Heart left ventricle (tissue), 16 donors: ENCODE measurements around the gene DSCAM. TPM values are rescaled to one million over a fixed set of nuclear protein-coding genes. Genes with fewer than 3 reads are reported as not detected.

ENCODE experiments used
- ATAC-seq, 4 donors: fragments of 200-7000 bp; cut with Tn5 transposase; one replicate each; pipeline ENCODE4 v1.9.1; 2020 to 2022; ENCODE audit warnings: moderate library complexity in 4 of 4, mild to moderate bottlenecking in 3 of 4, moderate number of reproducible peaks in 1 of 4
- DNase-seq, 5 donors: peaks; one replicate each; pipeline ENCODE4 v3.0.0-alpha.2; 2020
- H3K27ac ChIP-seq, 12 donors: fragments of 200-600 bp; sonication (generic) in 4 of 12; one replicate each; pipeline versions ENCODE4 v1.5.0 to v1.8.0; 2016 to 2022; ENCODE audit warnings: mild to moderate bottlenecking in 2 of 12
- H3K27me3 ChIP-seq, 9 donors: fragments of 200-600 bp; sonication (generic) in 2 of 9; one replicate each; pipeline versions ENCODE4 v1.5.1 to v1.8.0; 2016 to 2022; ENCODE audit warnings: mild to moderate bottlenecking in 3 of 9
- H3K36me3 ChIP-seq, 9 donors: fragments of 200-600 bp; sonication (generic) in 2 of 9; one replicate each; pipeline versions ENCODE4 v1.5.0 to v1.8.0; 2018 to 2022; ENCODE audit warnings: mild to moderate bottlenecking in 2 of 9
- H3K4me1 ChIP-seq, 12 donors: fragments of 200-600 bp; sonication (generic) in 4 of 12; one replicate each; pipeline versions ENCODE4 v1.5.0 to v1.8.0; 2016 to 2022; ENCODE audit warnings: mild to moderate bottlenecking in 3 of 12
- H3K4me3 ChIP-seq, 12 donors: fragments of 200-600 bp; sonication (generic) in 4 of 12; one replicate each; pipeline versions ENCODE4 v1.5.0 to v1.8.0; 2017 to 2022; ENCODE audit warnings: mild to moderate bottlenecking in 9 of 12, moderate library complexity in 4 of 12
- H3K9me3 ChIP-seq, 12 donors: fragments of 200-600 bp; sonication (generic) in 4 of 12; one replicate each; pipeline versions ENCODE4 v1.5.0 to v1.8.0; 2016 to 2022; ENCODE audit warnings: mild to moderate bottlenecking in 1 of 12
- POLR2A ChIP-seq, 2 donors: fragments of 450-650 bp; IDR thresholded peaks; one replicate each; pipeline ENCODE4 v1.6.1; 2017; ENCODE audit warnings: antibody characterized with exemption in 2 of 2, mild to moderate bottlenecking in 2 of 2, moderate library complexity in 2 of 2
- WGBS, 4 donors: extraction: QIAGEN DNeasy Blood & Tissue Kit in 2 of 4; methylation state at CpG; one replicate each; pipeline versions ENCODE4 v1.1.5 to v1.1.7; 2013 to 2018; 5-methylcytosine and 5-hydroxymethylcytosine counted together
- intact Hi-C, 10 donors: fragments of 100-400 bp; cut with DNase I; formaldehyde crosslinking; loops; one replicate each; pipeline versions ENCODE4 v1.11.1 to v1.14.2; 2022
- polyA plus RNA-seq, 2 donors: library from polyadenylated mRNA; stranded (reverse); fragments of 200-250 nt; gene quantifications; one replicate each; pipeline ENCODE4 v1.2.3, GENCODE V29; 2013
- total RNA-seq, 9 donors: library from RNA; depleted of rRNA in 2 of 9; stranded (reverse); fragments of >200 nt in 2 of 9; fragmentation: NEBNext Ultra II Directional in 3 of 9; extraction: Animal tissue kit (Norgen Biotek cat#: 25700) in 3 of 9; gene quantifications; one replicate each; pipeline versions ENCODE4 v1.1.0 to v1.2.4, GENCODE V29; 2016 to 2023
- TF ChIP-seq, protein P1 (sequence below), 12 donors: fragments of 200-600 bp; sonication (generic) in 4 of 12; IDR thresholded peaks; one replicate each; pipeline versions ENCODE4 v1.5.0 to v1.8.0; 2018 to 2022; ENCODE audit warnings: antibody characterized with exemption in 12 of 12, mild to moderate bottlenecking in 5 of 12
- donor health status: ischemic (EF 13 %, LVEDD 7.1; RV severe dilation, severe dysfunction).
- donor health status: healthy with polysubstance abuse.
- donor health status: DM: no; HTN: yes; CAD: no.
- donor health status: DM: no; HTN: no; CAD: no.
- donor health status: ischemic (EF 25% LVEDD 6.9; RV normal size, moderate dysfunction).
- donor health status: ischemic (EF 25% LVEDD 5.7; RV mildly dilated, moderate dysfunction).
- donor health status: healthy.
- donor health status: DM: yes; HTN: yes; CAD: no.
- donor health status: ischemic (EF 35%, LVEDD 5.7; RV mildly dilated, moderate dysfunction).
- donor health status: nonischemic (EF 11% LVEDD 7.7; RV severe dilation, severe dysfunction).
- donor health status: DM: yes; HTN: yes; CAD: no.
- donor health status: PGD.
- donor health status: ischemic (EF 29% LVEDD 5.4; RV normal size, mild dysfunction).
- donor health status: nonischemic (EF 23%, LVEDD 6.1; RV moderate dilation, normal function).

DSCAM gene
- total and polyA plus RNA-seq, 11 donors, result 0.03 TPM; not detected in 10

DNA sequence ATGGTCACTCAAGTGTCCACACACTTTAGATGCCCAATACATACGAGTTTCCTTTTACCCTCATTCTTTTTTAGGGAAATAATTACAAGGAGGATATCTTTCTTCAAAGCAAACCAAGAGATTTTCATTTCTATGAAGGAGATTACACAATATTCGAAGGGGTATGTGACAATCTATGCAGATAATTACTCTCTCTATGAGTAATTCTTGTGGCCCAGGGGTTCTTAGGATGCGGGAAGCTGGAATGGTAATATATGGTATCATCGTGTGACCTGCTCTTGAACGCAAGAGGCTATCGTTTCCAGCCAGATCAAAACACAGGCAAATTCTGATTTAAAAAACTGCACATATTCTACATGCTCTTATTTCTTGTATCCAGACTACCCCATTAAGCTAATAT, 14.6 kb downstream of the DSCAM start:
- no peak for DNase-seq

GRCh38 chr21:40830836-40831235, 16.1 kb downstream of the DSCAM start:
- Histone ChIP-seq H3K27ac (no peak overlapping the region), H3K4me3 (no peak overlapping the region), H3K36me3 (no peaks in the 10 kb centered on the region), H3K27me3 (no peaks in the 10 kb centered on the region), H3K4me1 (no peaks in the 10 kb centered on the region), H3K9me3 (no peaks in the 10 kb centered on the region)
- intact Hi-C loops, result no loop called here
- no peak for TF ChIP-seq POLR2A (IDR thresholded peaks at IDR 0.05)
- TF ChIP-seq, protein P1, sequence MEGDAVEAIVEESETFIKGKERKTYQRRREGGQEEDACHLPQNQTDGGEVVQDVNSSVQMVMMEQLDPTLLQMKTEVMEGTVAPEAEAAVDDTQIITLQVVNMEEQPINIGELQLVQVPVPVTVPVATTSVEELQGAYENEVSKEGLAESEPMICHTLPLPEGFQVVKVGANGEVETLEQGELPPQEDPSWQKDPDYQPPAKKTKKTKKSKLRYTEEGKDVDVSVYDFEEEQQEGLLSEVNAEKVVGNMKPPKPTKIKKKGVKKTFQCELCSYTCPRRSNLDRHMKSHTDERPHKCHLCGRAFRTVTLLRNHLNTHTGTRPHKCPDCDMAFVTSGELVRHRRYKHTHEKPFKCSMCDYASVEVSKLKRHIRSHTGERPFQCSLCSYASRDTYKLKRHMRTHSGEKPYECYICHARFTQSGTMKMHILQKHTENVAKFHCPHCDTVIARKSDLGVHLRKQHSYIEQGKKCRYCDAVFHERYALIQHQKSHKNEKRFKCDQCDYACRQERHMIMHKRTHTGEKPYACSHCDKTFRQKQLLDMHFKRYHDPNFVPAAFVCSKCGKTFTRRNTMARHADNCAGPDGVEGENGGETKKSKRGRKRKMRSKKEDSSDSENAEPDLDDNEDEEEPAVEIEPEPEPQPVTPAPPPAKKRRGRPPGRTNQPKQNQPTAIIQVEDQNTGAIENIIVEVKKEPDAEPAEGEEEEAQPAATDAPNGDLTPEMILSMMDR (IDR thresholded peaks at IDR 0.05), result no peak
- 64 to 87% (median 71%) methylated on average over 4 of the region's 4 CpGs for WGBS, 4 donors
- DNase-seq, result no peak
- ATAC-seq, result no peak

More for the DNA sequence above, 14.6 kb downstream of the DSCAM start:
- Histone ChIP-seq H3K27ac (no peak overlapping the region), H3K9me3 (no peaks in the 10 kb centered on the region), H3K4me1 (no peaks in the 10 kb centered on the region), H3K27me3 (peaks cover 0 to 12% (median 0%) of the 10 kb centered on the region in 9 donors), H3K36me3 (no peaks in the 10 kb centered on the region), H3K4me3 (no peak overlapping the region)
- WGBS, 4 donors, result 88 to 92% (median 90%) methylated on average over 6 of the region's 6 CpGs
- no peak for ATAC-seq
- intact Hi-C loops, result no loop called here
- no peak for TF ChIP-seq POLR2A (IDR thresholded peaks at IDR 0.05)
- TF ChIP-seq, protein P1 (IDR thresholded peaks at IDR 0.05), result no peak

GRCh38 chr21:40829791-40830190, 17.2 kb downstream of the DSCAM start:
- H3K27ac ChIP-seq, result no peak overlapping the region
- no peaks in the 10 kb centered on the region for H3K9me3 ChIP-seq
- no peaks in the 10 kb centered on the region for H3K36me3 ChIP-seq
- no peak for DNase-seq
- intact Hi-C loops, result no loop called here
- H3K4me3 ChIP-seq, result no peak overlapping the region
- H3K4me1 ChIP-seq, result no peaks in the 10 kb centered on the region
- WGBS, 4 donors, result 77 to 93% (median 89%) methylated on average over 2 of the region's 2 CpGs
- H3K27me3 ChIP-seq, result no peaks in the 10 kb centered on the region
- ATAC-seq, result no peak
- TF ChIP-seq, protein P1 (IDR thresholded peaks at IDR 0.05), result no peak
- TF ChIP-seq POLR2A (IDR thresholded peaks at IDR 0.05), result no peak

DNA sequence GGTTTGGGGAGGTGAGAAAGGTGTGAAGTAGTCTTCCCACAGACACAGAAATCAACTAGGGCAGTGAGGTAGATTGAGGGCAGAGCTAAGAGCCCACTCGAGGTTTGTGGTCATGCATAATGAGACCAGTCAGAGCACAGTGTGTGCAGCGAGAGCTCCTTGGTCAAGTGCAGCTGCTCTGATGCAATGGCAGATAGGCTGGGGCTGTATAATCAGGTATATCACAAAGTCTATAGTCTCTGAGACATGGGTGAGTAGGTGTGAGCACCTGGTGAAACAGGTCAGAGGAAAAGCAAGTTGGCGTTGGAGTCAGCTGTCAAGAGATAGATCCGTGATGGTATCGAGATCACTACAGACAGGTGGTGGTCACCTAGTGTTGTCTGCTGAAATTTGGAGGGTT, 17.6 kb downstream of the DSCAM start:
- no peak for DNase-seq

More for the DNA sequence above, 17.6 kb downstream of the DSCAM start:
- Histone ChIP-seq H3K36me3 (no peaks in the 10 kb centered on the region), H3K4me3 (no peak overlapping the region), H3K9me3 (no peaks in the 10 kb centered on the region), H3K4me1 (no peaks in the 10 kb centered on the region), H3K27me3 (no peaks in the 10 kb centered on the region), H3K27ac (no peak overlapping the region)
- no peak for TF ChIP-seq POLR2A (IDR thresholded peaks at IDR 0.05)
- TF ChIP-seq, protein P1 (IDR thresholded peaks at IDR 0.05), result no peak
- ATAC-seq, result no peak
- intact Hi-C loops, result no loop called here
- WGBS, 4 donors, result 88 to 95% (median 93%) methylated on average over 5 of the region's 5 CpGs
